ENCODE measurements around the gene HNRNPD.

DNA sequence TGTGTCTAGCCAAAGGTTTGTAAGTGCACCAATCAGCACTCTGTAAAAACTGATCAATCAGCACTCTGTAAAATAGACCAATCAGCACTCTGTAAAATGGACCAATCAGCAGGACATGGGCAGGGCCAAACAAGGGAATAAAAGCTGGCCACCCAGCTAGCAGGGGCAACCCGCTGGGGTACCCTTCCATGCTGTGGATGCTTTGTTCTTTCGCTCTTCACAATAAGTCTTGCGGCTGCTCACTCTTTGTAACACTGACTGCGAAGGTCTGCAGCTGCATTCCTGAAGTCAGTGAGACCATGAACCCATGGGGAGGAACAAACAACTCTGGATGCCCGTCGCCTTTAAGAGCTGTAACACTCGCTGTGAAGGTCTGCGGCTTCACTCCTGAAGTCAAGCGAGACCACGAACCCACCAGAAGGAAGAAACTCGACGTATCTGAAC lies 42.2 kb upstream of the HNRNPD start:
- TF ChIP-seq, protein P1, sequence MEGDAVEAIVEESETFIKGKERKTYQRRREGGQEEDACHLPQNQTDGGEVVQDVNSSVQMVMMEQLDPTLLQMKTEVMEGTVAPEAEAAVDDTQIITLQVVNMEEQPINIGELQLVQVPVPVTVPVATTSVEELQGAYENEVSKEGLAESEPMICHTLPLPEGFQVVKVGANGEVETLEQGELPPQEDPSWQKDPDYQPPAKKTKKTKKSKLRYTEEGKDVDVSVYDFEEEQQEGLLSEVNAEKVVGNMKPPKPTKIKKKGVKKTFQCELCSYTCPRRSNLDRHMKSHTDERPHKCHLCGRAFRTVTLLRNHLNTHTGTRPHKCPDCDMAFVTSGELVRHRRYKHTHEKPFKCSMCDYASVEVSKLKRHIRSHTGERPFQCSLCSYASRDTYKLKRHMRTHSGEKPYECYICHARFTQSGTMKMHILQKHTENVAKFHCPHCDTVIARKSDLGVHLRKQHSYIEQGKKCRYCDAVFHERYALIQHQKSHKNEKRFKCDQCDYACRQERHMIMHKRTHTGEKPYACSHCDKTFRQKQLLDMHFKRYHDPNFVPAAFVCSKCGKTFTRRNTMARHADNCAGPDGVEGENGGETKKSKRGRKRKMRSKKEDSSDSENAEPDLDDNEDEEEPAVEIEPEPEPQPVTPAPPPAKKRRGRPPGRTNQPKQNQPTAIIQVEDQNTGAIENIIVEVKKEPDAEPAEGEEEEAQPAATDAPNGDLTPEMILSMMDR (conservative IDR thresholded peaks at IDR 0.05 in 1 of 2, IDR thresholded peaks at IDR 0.05 in 1 of 2; ENCODE audit: extremely low read depth in 1 of 2, insufficient read depth in 1 of 2, low read depth in 1 of 2, low read length in 2 of 2): no peak
- TF ChIP-seq EZH2 (IDR thresholded peaks at IDR 0.05; ENCODE audit: borderline replicate concordance, low read length): no peak

Data from mammary epithelial cell (primary cell).